Urinary bladder (tissue), 4 donors: ENCODE results near the gene PLEK. TPM values are rescaled to one million over a fixed set of nuclear protein-coding genes. Genes with fewer than 3 reads are reported as not detected.
"Not testable (repeated sequence)": the region's sequence is repeated elsewhere in the genome, so short reads cannot be mapped to it uniquely, and the experiment has no call there.

ENCODE experiments used
- DNase-seq: peaks from one replicate; pipeline ENCODE4 v3.0.0-alpha.2; 2015; ENCODE audit errors: extremely low spot score
- H3K27ac ChIP-seq: one replicate; pipeline ENCODE4 v1.5.1; 2013; ENCODE audit warnings: low read depth, mild to moderate bottlenecking, moderate library complexity
- H3K36me3 ChIP-seq: one replicate; pipeline ENCODE4 v1.6.1; 2013; ENCODE audit warnings: mild to moderate bottlenecking, moderate library complexity; ENCODE audit not compliant: insufficient read depth
- H3K4me1 ChIP-seq: one replicate; pipeline ENCODE4 v1.6.1; 2013; ENCODE audit warnings: mild to moderate bottlenecking, moderate library complexity; ENCODE audit not compliant: insufficient read depth
- H3K4me3 ChIP-seq: one replicate; pipeline ENCODE4 v1.5.1; 2013; ENCODE audit warnings: low read depth, low read length
- WGBS: extraction: QIAGEN DNeasy Blood & Tissue Kit; methylation state at CpG from one replicate; pipeline ENCODE4 v1.1.7; 2013; 5-methylcytosine and 5-hydroxymethylcytosine counted together
- polyA plus RNA-seq: library from polyadenylated mRNA; stranded (reverse); fragments of 200-250 nt; gene quantifications from one replicate; pipeline ENCODE4 v1.2.3, GENCODE V29; 2013
- total RNA-seq: library from RNA; depleted of rRNA; stranded (reverse); fragments of >200 nt; gene quantifications from one replicate; pipeline ENCODE4 v1.2.3, GENCODE V29; 2014
- donor health status: healthy with polysubstance abuse.
- donor health status: healthy.

The PLEK gene
- total and polyA plus RNA-seq, 2 donors, result 4.7 to 12.4 TPM

DNA sequence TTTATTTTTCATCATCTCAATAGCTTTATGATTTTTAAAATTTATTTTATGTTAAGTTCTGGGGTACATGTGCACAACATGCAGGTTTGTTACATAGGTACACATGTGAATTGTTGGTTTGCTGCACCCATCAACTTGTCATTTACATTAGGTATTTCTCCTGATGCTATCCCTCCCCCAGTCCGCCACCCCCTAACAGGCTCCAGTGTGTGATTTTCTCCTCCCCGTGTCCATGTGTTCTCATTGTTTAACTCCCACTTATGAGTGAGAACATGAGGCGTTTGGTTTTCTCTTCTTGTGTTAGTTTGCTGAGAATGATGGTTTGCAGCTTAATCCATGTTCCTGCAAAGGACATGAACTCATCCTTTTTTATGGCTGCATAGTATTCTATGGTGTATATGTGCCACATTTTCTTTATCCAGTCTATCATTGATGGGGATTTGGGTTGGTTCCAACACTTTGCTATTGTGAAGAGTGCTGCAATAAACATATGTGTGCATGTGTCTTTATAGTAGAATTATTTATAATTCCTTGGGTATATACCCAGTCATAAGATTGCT, 32.7 kb downstream of the PLEK start:
- not testable (repeated sequence) for H3K4me3 ChIP-seq, H3K4me1 ChIP-seq, DNase-seq, H3K36me3 ChIP-seq, H3K27ac ChIP-seq
- 98% methylated on average over 3 of the region's 3 CpGs for WGBS

- H3K27ac ChIP-seq, result no peak overlapping the region
- H3K4me1 ChIP-seq, result no peaks in the 10 kb centered on the region
- no peak overlapping the region for H3K4me3 ChIP-seq
- no peak for DNase-seq
- WGBS, result 58% methylated on average over 4 of the region's 4 CpGs
- no peaks in the 10 kb centered on the region for H3K36me3 ChIP-seq
Observed at GRCh38 chr2:68403199-68403644, 38.1 kb downstream of the PLEK start.

GRCh38 chr2:68404164-68404563, 39.1 kb downstream of the PLEK start:
- WGBS, result 40% methylated on average over 2 of the region's 2 CpGs
- DNase-seq, result no peak

GRCh38 chr2:68404893-68405799, 40.1 kb downstream of the PLEK start:
- Histone ChIP-seq H3K36me3 (no peaks in the 10 kb centered on the region), H3K27ac (no peak overlapping the region), H3K4me3 (no peak overlapping the region), H3K4me1 (no peaks in the 10 kb centered on the region)
- WGBS, result 68% methylated on average over 19 of the region's 19 CpGs
- no peak for DNase-seq

More at GRCh38 chr2:68404164-68404563, 39.1 kb downstream of the PLEK start:
- H3K4me1 ChIP-seq, result no peaks in the 10 kb centered on the region
- no peak overlapping the region for H3K27ac ChIP-seq
- no peaks in the 10 kb centered on the region for H3K36me3 ChIP-seq
- H3K4me3 ChIP-seq, result no peak overlapping the region

- Histone ChIP-seq H3K4me1 (no peaks in the 10 kb centered on the region), H3K27ac (no peak overlapping the region), H3K4me3 (no peak overlapping the region), H3K36me3 (no peaks in the 10 kb centered on the region)
- 78% methylated on average over 4 of the region's 4 CpGs for WGBS
- no peak for DNase-seq
Observed at GRCh38 chr2:68411397-68412126, 46.5 kb downstream of the PLEK start.

DNA sequence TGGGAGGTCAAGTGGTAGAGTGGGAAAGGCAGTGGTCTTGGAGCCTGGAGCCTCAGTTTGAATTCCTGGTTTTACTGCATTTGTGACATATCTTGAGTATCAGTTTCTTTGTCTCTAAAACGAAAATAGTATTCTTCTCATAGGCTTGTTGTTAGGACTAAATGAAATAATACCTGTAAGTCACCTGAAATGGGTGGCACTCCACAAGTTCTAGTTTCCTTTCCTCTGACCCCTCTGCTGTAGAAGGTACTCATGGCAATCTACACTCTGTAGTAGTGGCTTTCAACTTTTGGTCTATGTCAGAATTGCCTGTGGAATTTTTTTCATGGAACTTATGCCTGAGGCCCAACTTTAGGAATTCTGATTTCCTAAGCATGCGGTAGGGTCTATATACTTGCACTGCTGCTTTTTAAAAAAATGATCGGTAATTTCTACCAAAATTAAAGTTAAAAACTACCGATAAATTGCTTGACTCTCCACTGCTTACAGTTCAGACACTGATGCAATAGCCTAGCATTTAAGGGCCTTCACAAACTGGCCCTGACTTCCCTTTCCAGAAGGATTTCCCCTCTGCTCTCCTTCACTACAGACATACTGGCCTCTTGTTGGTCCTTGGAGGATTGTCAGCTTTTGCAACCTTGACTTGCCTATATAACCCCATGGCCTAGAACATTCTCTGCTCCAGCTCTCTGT, 47.2 kb downstream of the PLEK start:
- Histone ChIP-seq H3K4me3 (no peak overlapping the region), H3K4me1 (no peaks in the 10 kb centered on the region), H3K36me3 (no peaks in the 10 kb centered on the region), H3K27ac (no peak overlapping the region)
- no peak for DNase-seq
- WGBS, result 56% methylated on average over 4 of the region's 4 CpGs

GRCh38 chr2:68413466-68413865, 48.4 kb downstream of the PLEK start:
- DNase-seq, result no peak
- 93% methylated on average over 2 of the region's 2 CpGs for WGBS
- H3K36me3 ChIP-seq, result no peaks in the 10 kb centered on the region
- no peaks in the 10 kb centered on the region for H3K4me1 ChIP-seq
- H3K4me3 ChIP-seq, result no peak overlapping the region
- no peak overlapping the region for H3K27ac ChIP-seq

- no peaks in the 10 kb centered on the region for H3K36me3 ChIP-seq
- no peak overlapping the region for H3K4me3 ChIP-seq
- H3K27ac ChIP-seq, result no peak overlapping the region
- no peak for DNase-seq
- H3K4me1 ChIP-seq, result no peaks in the 10 kb centered on the region
Observed at GRCh38 chr2:68414452-68414851, 49.4 kb downstream of the PLEK start.

GRCh38 chr2:68414876-68415275, 49.8 kb downstream of the PLEK start:
- no peak overlapping the region for H3K27ac ChIP-seq
- DNase-seq, result no peak
- no peaks in the 10 kb centered on the region for H3K4me1 ChIP-seq
- H3K36me3 ChIP-seq, result no peaks in the 10 kb centered on the region
- no peak overlapping the region for H3K4me3 ChIP-seq
- WGBS, result 68% methylated on average over 3 of the region's 3 CpGs

DNA sequence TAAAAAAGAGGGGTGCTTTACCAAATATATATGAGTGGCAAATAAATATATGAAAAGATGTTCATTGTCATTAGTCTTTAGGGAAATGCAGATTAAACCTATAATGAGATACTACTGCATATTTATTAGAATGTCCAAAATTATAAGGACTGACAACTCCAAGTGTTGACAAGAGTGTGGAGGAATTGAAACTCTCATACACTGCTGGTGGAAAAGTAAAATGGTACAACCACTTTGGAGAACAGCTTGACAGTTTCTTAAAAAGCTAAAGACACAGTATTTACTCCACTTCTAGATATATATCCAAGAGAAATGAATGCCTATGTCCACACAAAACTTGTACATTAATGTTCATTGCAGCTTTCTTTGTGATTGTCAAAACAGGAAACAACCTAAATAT, 50.4 kb downstream of the PLEK start:
- DNase-seq, result no peak
- no peaks in the 10 kb centered on the region for H3K36me3 ChIP-seq
- no peak overlapping the region for H3K27ac ChIP-seq
- H3K4me1 ChIP-seq, result no peaks in the 10 kb centered on the region
- H3K4me3 ChIP-seq, result no peak overlapping the region

GRCh38 chr2:68416081-68416675, 51.1 kb downstream of the PLEK start:
- Histone ChIP-seq H3K36me3 (no peaks in the 10 kb centered on the region), H3K4me3 (no peak overlapping the region), H3K4me1 (no peaks in the 10 kb centered on the region), H3K27ac (no peak overlapping the region)
- no peak for DNase-seq
- 95% methylated on average over 9 of the region's 9 CpGs for WGBS

DNA sequence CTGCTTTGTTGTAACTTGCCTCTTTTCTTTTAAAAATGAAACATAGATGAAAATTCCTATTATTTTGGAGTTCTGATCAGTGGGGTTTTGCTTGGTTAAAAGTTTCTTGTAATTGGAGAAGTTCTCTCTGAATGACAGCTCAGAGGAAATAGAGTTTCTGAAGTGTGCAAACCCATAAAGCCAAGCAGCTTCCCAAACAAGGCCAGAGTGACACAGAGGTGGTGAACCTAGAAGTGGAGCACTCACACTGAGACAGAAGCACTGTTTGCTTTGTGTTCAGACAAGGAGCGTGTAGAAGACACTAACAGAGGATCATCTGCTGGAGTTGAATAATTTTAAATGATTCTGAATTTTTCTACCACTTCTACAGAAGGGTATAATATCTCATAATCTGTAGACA, 52.8 kb downstream of the PLEK start:
- Histone ChIP-seq H3K27ac (no peak overlapping the region), H3K4me1 (no peaks in the 10 kb centered on the region), H3K36me3 (no peaks in the 10 kb centered on the region), H3K4me3 (no peak overlapping the region)
- WGBS, result 38% methylated on average over 1 of the region's 1 CpG
- no peak for DNase-seq

GRCh38 chr2:68418419-68418818, 53.3 kb downstream of the PLEK start:
- WGBS, result 69% methylated on average over 1 of the region's 1 CpG
- H3K36me3 ChIP-seq, result no peaks in the 10 kb centered on the region

More at GRCh38 chr2:68418419-68418818, 53.3 kb downstream of the PLEK start:
- DNase-seq, result no peak
- no peak overlapping the region for H3K4me3 ChIP-seq
- H3K4me1 ChIP-seq, result no peaks in the 10 kb centered on the region
- H3K27ac ChIP-seq, result no peak overlapping the region
